Liver (tissue), 9 donors: ENCODE measurements around the gene CIBAR2. TPM values are rescaled to one million over a fixed set of nuclear protein-coding genes. Genes with fewer than 3 reads are reported as not detected.

Source experiments
- DNase-seq: peaks from one replicate; pipeline ENCODE4 v3.0.0-alpha.2; 2017; ENCODE audit warnings: low spot score
- H3K27ac ChIP-seq, 2 donors: one replicate each; pipeline ENCODE4 v1.7.0; 2013; ENCODE audit warnings: inconsistent platforms in 2 of 2, low read length in 2 of 2, control low read depth in 1 of 2, low read depth in 1 of 2, mild to moderate bottlenecking in 1 of 2
- H3K27me3 ChIP-seq, 4 donors: one replicate each; pipeline versions ENCODE4 v1.6.1 to v1.7.0; 2013; ENCODE audit warnings: low read length in 3 of 4, inconsistent platforms in 1 of 4, mild to moderate bottlenecking in 1 of 4, moderate library complexity in 1 of 4; ENCODE audit not compliant: control insufficient read depth in 4 of 4, insufficient read depth in 4 of 4
- H3K36me3 ChIP-seq, 4 donors: one replicate each; pipeline versions ENCODE4 v1.6.1 to v1.7.0; 2013; ENCODE audit warnings: low read length in 3 of 4, mild to moderate bottlenecking in 3 of 4, low read depth in 1 of 4, moderate library complexity in 1 of 4; ENCODE audit not compliant: control insufficient read depth in 4 of 4, insufficient read depth in 3 of 4
- H3K4me1 ChIP-seq, 4 donors: one replicate each; pipeline versions ENCODE4 v1.6.1 to v1.7.0; 2013; ENCODE audit warnings: low read length in 3 of 4, mild to moderate bottlenecking in 3 of 4, moderate library complexity in 1 of 4; ENCODE audit not compliant: control insufficient read depth in 4 of 4, insufficient read depth in 4 of 4
- H3K4me3 ChIP-seq, 3 donors: one replicate each; pipeline versions ENCODE4 v1.6.1 to v1.7.0; 2013; ENCODE audit warnings: low read length in 3 of 3, control low read depth in 1 of 3, low read depth in 1 of 3, mild to moderate bottlenecking in 1 of 3
- H3K9ac ChIP-seq, 2 donors: one replicate each; pipeline ENCODE4 v1.7.0; 2013; ENCODE audit warnings: low read length in 2 of 2, mild to moderate bottlenecking in 2 of 2, moderate library complexity in 2 of 2, control low read depth in 1 of 2, low read depth in 1 of 2
- H3K9me3 ChIP-seq, 4 donors: one replicate each; pipeline versions ENCODE4 v1.6.1 to v1.7.0; 2013; ENCODE audit warnings: low read length in 3 of 4; ENCODE audit not compliant: control insufficient read depth in 4 of 4
- ATF3 ChIP-seq: IDR thresholded peaks from 2 replicates; pipeline ENCODE4 v1.6.1; 2016; ENCODE audit warnings: antibody characterized with exemption
- FOXA1 ChIP-seq: IDR thresholded peaks from 2 replicates; pipeline ENCODE4 v1.6.1; 2016; ENCODE audit warnings: antibody characterized with exemption
- FOXA2 ChIP-seq: IDR thresholded peaks from 2 replicates; pipeline ENCODE4 v1.6.1; 2016; ENCODE audit warnings: antibody characterized with exemption
- GABPA ChIP-seq, 2 donors: IDR thresholded peaks in 1 of 2; conservative IDR thresholded peaks in 1 of 2; 2 replicates each; pipeline ENCODE4 v1.6.1; 2016; ENCODE audit warnings: antibody characterized with exemption in 2 of 2, mild to moderate bottlenecking in 1 of 2, moderate library complexity in 1 of 2
- HNF4A ChIP-seq, 2 donors: conservative IDR thresholded peaks; 2 replicates each; pipeline ENCODE4 v1.6.1; 2016; ENCODE audit warnings: antibody characterized with exemption in 2 of 2, mild to moderate bottlenecking in 2 of 2
- HNF4G ChIP-seq: IDR thresholded peaks from 2 replicates; pipeline ENCODE4 v1.6.1; 2016; ENCODE audit warnings: antibody characterized with exemption
- MAX ChIP-seq: IDR thresholded peaks from 2 replicates; pipeline ENCODE4 v1.6.1; 2016; ENCODE audit warnings: antibody characterized with exemption
- NR2F2 ChIP-seq: IDR thresholded peaks from 2 replicates; pipeline ENCODE4 v1.6.1; 2016; ENCODE audit warnings: antibody characterized with exemption
- REST ChIP-seq: IDR thresholded peaks from 2 replicates; pipeline ENCODE4 v1.6.1; 2016; ENCODE audit warnings: antibody characterized with exemption, mild to moderate bottlenecking
- SP1 ChIP-seq: IDR thresholded peaks from 2 replicates; pipeline ENCODE4 v1.6.1; 2018; ENCODE audit warnings: antibody characterized with exemption, mild to moderate bottlenecking
- TAF1 ChIP-seq: conservative IDR thresholded peaks from 2 replicates; pipeline ENCODE4 v1.6.1; 2016; ENCODE audit warnings: antibody characterized with exemption, mild to moderate bottlenecking
- YY1 ChIP-seq: IDR thresholded peaks from 2 replicates; pipeline ENCODE4 v1.6.1; 2016; ENCODE audit warnings: antibody characterized with exemption, mild to moderate bottlenecking
- ZBTB33 ChIP-seq: IDR thresholded peaks from 2 replicates; pipeline ENCODE4 v1.6.1; 2016; ENCODE audit warnings: antibody characterized with exemption
- WGBS: extraction: QIAGEN DNeasy Blood & Tissue Kit; methylation state at CpG from one replicate; pipeline ENCODE4 v1.1.7; 2013; 5-methylcytosine and 5-hydroxymethylcytosine counted together
- polyA plus RNA-seq, 2 donors: library from polyadenylated mRNA; stranded (reverse) in 1 of 2; unstranded in 1 of 2; fragments of 200-250 nt in 1 of 2; fragments of >200 nt in 1 of 2; fragmentation: Nextera tagmentation in 1 of 2; extraction: Ambion mirVana in 1 of 2; gene quantifications; one replicate each; pipeline versions ENCODE4 v1.2.1 to v1.2.3, GENCODE V29; 2013 to 2015
- total RNA-seq, 2 donors: library from RNA; depleted of rRNA; stranded (reverse); fragments of >200 nt; gene quantifications; one replicate each; pipeline ENCODE4 v1.2.3, GENCODE V29; 2014
- donor health status: healthy.
- donor health status: healthy.
- donor health status: healthy.
- donor health status: healthy.
- donor health status: healthy.

Gene CIBAR2
- total and polyA plus RNA-seq, 4 donors, result not detected

GRCh38 chr16:85128079-85128837 lies 16.0 kb upstream of the CIBAR2 start:
- no peaks in the 10 kb centered on the region for H3K27me3 ChIP-seq
- no peak overlapping the region for H3K4me3 ChIP-seq
- no peaks in the 10 kb centered on the region for H3K36me3 ChIP-seq
- no peak for DNase-seq
- no peak for TF ChIP-seq MAX
- TF ChIP-seq TAF1, result no peak
- no peak for TF ChIP-seq ATF3
- TF ChIP-seq REST, result no peak
- no peak for TF ChIP-seq SP1
- no peak for TF ChIP-seq FOXA1
- TF ChIP-seq YY1, result no peak
- TF ChIP-seq FOXA2, result no peak
- no peak for TF ChIP-seq ZBTB33
- TF ChIP-seq GABPA (IDR thresholded peaks at IDR 0.05 in 1 of 2, conservative IDR thresholded peaks at IDR 0.05 in 1 of 2), result no peak
- H3K27ac ChIP-seq, result no peak overlapping the region
- no peaks in the 10 kb centered on the region for H3K9me3 ChIP-seq
- 88% methylated on average over 9 of the region's 9 CpGs for WGBS
- peaks cover 0 to 5% (median 1%) of the 10 kb centered on the region in 4 donors for H3K4me1 ChIP-seq
- no peak overlapping the region for H3K9ac ChIP-seq

- TF ChIP-seq NR2F2 (no peak), FOXA1 (no peak), FOXA2 (no peak), HNF4A (conservative IDR thresholded peaks at IDR 0.05) (no peak), ATF3 (no peak), HNF4G (no peak)
- H3K27me3 ChIP-seq, result no peaks in the 10 kb centered on the region
- H3K27ac ChIP-seq, result no peak overlapping the region
These were observed 15.1 kb upstream of the CIBAR2 start for GRCh38 chr16:85127379-85127723.

More at GRCh38 chr16:85127379-85127723, 15.1 kb upstream of the CIBAR2 start:
- WGBS, result 87% methylated on average over 3 of the region's 3 CpGs
- no peaks in the 10 kb centered on the region for H3K9me3 ChIP-seq
- no peaks in the 10 kb centered on the region for H3K36me3 ChIP-seq
- peaks cover 0 to 5% (median 1%) of the 10 kb centered on the region in 4 donors for H3K4me1 ChIP-seq
- H3K4me3 ChIP-seq, result no peak overlapping the region
- no peak for DNase-seq
- no peak overlapping the region for H3K9ac ChIP-seq
